Brain pericyte (primary cell): ENCODE results near the gene JPH3.

Experiments
- DNase-seq: peaks from one replicate; pipeline ENCODE4 v3.0.0-alpha.2; 2012; ENCODE audit warnings: low read depth, low spot score

Gene JPH3

DNA sequence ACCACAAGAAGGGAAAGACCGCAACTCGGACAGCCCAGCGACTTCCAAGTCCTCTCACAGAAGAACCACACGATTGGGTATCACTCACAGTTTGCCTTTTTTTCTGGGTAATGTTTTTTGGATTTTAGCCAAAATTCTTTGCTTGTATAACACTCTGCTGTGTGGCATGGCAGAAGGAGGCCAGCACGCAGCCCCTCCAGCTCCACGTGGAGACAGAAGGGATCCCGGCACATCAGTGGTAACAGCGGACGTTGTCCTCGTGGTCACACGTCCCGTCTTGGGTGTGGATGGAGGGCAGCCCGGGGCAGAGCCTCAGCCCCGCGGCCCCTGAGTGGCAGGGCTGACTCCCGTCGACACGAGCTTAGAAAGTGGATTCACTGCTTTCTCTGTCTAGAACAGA, 94.4 kb downstream of the JPH3 start:
- no peak for DNase-seq

DNA sequence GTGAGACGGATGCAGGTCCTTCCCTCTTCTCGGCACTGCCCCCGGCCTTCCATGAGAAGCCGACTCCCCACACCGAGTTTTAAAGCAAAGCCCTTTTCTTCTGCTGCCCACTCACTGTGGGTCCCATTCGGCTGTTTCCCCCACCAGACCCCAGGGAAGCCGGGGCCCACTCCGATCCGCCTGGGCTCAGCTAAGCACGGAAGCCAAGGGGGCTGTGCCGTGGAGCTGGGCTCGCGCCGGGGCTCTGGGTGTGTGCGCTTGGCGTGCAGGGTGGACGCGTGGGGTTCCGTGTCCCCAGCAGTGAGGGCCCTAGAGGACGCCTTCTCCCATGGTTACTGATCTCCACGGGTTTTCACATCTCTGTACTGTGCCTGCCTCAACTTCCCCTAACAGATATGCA, 94.9 kb downstream of the JPH3 start:
- DNase-seq, result no peak

GRCh38 chr16:87697792-87698191, 95.5 kb downstream of the JPH3 start:
- no peak for DNase-seq

DNA sequence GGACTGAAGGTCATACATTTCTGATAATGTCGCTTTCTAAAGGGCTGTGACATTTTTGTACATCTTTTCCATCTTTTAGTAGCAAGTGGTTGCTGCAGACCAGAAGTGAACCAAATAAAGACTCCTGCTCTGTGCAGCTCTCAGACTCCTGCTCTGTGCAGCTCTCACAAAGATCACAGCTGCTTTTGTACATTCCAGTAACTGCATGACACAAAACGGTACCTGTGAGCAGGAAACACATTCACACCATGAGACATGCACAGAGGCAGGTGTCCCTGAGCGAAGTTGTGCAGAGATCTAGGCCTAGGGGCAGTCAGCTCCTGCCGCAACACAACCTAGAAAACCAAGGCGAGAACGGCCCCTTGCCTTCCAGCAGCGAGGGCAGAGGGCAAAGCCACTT, 95.9 kb downstream of the JPH3 start:
- DNase-seq, result no peak

DNA sequence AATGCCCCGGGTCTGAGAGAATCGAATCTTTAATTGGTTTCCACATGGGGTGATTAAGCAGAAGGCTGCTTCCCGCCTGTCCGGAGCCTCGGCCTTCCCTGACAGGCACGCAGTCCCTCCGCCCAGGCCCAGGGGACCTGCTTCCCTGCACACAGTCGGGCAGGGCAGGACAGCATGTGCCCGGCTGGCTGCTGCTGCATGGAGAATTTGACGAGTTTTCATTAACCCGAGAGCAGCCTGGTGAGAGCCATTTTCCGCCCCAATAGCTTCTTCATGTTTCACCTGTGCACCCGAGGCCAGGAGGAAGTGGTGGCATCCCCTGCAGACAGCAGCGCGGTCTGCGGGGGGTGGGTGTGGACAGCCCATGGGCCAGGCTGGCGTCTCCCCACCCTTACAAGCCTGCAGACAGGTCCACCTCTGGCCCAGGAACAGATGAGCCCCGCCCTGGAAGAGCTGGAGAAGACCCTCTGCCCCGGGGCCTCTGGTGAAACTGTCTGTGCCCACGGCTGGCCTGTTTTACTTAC, 96.4 kb downstream of the JPH3 start:
- no peak for DNase-seq

- DNase-seq, result no peak
Measured at GRCh38 chr16:87700406-87701077, 98.2 kb downstream of the JPH3 start.

GRCh38 chr16:87701078-87701460, 98.8 kb downstream of the JPH3 start:
- no peak for DNase-seq

GRCh38 chr16:87701505-87701921, 99.2 kb downstream of the JPH3 start:
- DNase-seq, result no peak

DNA sequence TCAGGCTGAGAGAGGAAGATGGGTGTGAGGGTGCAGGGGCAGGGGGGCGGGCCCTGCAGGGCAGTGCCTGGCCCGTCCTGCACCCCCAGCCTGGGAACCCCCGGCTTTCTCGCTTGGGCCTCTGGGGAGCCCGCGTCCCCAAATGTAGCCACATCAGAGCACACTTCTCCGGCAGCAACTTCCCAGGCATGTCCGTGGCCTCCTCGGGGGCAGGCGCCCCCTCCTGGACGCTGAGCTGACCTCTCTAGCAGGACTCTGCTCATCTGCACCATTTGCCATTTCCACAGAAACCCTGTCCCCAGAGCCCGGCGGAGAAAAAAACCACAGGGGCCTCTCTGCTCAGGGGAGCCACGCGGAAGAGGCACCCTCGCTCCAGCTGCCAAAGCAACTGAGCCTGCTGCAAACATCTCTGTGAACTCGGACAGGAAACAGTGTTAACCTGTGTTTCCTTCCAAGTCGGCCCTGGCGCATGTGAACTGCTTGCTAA, 100.1 kb downstream of the JPH3 start:
- DNase-seq, result no peak

DNA sequence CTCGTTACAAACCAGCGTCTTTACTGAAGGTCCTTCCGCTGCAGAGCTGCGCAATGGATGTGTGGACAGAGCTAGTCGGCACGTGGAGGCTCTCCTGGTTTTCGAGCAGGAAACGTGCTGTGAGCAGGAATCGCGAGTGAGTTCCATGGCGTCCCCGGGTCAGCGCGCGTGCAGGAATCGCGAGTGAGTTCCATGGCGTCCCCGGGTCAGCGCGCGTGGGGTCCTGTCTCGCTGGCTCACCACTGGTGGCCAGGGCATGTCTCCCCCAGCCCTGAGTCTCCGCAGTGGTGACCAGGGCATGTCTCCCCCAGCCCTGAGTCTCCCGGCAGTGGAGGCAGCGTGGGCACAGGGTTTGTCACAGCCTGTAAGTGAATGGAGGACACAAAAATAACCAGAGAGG, 100.8 kb downstream of the JPH3 start:
- DNase-seq, result no peak

DNA sequence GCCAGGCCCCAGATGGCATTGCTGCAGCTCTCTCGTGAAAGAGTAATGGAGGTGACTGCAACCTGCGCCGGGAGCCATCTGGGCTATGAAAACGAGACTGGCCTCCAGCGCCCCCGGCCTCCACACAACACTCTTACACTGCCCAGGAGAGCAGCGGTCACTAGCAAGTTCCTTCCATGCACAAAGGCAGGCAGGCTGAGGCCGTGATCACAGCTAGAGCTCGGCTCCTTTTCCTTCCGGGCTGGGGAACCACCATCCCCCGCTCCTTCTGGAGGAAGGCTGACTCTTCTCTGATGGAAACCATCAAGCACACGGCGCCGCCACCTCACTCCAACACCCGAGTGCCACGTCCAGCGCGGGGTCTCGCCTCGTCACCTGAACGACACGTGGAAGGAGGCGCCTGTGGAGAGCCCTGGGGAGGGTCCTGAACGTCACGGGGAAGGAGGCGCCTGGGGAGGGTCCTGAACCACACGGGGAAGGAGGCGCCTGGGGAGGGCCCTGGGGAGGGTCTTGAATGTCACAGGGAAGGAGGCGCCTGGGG, 101.6 kb downstream of the JPH3 start:
- DNase-seq, result no peak

GRCh38 chr16:87704754-87705353, 102.5 kb downstream of the JPH3 start:
- no peak for DNase-seq

DNA sequence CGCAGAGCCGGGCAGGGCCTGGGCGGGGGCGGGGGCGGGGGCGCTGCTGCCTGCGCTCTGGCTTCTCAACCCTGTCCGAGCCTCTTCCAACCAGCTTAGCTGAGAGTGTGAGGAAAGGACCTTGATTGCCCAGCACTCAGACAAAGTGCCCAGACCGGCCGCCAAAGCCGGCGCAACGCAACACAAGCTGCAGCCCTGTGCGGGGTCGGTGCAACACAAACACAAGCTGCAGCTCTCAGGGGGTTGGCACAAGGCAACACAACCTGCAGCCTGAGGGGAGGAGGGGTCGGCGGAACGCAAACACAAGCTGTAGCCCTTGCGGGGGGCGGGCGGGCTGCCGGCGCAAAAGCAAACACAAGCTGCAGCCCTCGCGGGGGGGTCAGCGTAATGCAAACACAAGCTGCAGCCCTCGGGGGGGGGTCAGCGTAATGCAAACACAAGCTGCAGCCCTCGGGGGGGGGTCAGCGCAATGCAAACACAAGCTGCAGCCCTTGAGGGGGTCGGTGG, 103.5 kb downstream of the JPH3 start:
- DNase-seq, result peak; percentile 75

DNA sequence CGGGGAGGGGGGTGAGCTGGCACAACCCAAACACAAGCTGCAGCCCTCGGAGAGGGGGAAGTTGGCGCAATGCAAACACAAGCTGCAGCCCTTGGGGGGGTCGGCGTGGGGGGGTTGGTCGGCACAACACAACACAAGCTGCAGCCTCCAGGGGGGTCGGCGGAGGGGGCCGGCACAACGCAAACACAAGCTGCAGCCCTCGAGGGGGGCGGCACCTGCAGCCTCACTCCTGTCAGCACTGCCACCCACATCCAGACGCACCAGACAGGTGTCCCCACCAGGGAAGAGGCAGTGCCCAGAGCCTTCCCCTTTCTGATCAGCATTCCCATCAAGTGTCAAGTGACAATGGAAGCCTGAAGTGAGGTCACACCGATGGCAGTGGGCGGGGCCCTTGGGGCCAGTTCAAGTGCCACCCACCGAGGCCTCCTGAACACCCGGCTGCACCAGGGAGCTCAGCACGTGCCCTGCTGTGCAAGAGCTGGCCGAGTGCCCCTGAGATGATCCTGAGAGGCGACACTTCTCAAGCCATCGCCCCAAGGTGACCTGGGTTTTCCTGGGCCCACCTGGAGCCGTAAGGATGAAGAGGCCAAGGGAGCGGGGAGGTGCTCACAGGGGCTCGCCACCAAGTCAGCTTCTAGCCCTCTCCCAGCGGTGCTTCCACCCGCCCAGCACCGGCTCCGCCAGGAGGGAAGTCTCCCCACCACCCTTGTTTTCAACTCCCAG, 104.1 kb downstream of the JPH3 start:
- DNase-seq, result no peak

DNA sequence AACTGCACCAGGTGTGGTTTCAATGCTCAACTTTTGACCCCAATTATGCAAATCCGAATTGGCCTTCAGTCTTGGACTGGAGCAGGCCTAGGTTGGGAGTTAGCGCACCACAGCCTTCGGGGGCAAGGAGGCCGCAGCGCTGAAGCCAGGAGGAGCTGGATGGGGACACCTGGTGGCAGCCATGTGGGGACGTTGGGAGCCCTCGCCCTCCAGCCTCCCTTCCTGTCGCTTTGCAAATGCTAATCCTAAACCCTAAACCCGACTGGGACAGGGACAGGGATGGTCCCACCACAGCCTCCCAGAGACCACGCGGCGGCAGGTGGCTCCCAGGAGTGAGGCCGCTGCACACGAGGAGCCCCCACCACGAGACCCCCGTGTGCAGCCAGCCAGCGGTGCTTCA, 104.8 kb downstream of the JPH3 start:
- DNase-seq, result no peak

GRCh38 chr16:87707714-87708580, 105.6 kb downstream of the JPH3 start:
- no peak for DNase-seq

DNA sequence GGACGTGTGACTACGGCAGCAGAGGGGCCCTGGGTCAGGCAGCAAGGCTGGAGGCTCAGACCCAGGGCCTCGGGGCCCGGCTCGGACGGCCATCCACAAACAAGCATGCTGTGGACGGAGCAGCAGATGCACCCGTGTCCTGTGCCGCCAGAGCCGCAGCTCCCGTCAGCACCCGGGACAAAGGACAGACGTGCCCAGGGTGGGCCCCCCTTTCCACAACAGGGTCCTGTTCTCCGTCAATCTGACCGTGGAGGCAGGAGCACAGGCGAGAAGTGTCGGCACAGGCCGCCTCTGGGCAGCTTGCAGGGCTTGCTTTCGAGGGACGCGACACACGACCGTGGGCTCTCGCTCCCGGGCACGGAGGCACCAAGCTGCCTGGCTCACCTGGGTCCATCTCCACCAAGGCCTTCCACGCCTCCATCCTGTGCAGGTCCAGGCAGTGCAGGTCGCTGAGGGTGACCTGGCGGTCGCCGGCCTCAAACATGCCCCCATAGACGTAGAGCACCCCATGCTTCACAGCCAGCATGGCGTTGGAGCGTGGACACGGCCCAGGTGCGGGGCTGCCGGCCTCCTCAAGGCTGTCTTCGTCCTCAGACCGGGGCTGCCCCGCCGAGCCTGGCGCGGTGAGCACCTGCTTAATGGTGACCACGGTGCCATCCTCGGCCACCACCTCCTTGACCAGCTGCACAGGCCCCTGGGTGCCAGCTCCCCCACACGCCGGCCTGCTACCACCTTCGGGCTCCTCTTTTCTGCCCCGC, 106.8 kb downstream of the JPH3 start:
- no peak for DNase-seq

GRCh38 chr16:87709677-87710076, 107.4 kb downstream of the JPH3 start:
- no peak for DNase-seq

DNA sequence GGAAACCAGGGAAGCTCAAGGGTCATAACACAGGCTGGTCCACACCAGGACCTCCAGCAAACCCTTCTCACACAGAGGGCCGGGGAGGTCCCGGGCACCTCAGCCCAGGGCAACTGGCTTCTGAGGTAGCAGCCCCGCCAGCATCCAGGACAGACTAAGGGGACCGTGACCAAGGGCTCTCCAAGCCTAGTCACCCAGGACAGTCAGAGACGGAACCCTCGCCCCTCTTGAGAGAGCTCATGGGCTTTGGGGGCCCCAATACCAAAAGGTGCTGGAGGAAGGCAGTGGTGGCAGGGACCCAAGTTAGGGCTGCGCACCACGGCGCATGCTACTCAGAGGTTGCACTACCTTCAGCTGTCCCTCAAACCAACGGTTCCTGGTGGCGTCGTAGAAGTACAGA, 108.6 kb downstream of the JPH3 start:
- DNase-seq, result no peak

- no peak for DNase-seq
Measured at GRCh38 chr16:87712184-87712762, 110.0 kb downstream of the JPH3 start.
